ENCODE results near the gene ATP2B2.

ATP2B2 gene

DNA sequence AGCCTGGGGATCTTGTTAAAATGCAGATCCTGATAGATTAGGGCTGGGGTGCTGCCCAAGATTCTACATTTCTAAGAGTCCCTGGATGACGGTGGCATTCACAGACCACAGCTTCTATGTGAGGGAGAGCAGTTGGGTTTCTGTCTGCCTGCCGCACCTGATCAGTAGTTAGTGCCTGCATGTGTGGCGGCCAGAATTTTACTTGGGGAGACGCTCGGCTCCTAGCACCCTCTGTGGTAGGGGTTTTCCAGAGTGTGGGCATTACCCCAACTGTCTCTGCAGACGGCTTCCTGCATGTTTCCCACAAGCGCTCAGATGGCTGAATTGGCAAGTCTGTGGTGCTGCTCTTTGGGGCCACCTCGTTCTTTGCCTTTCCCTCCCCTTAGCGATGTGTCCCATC is 220.9 kb downstream of the ATP2B2 start:
- H3K4me1 Mint-ChIP-seq, result peaks cover 22% of the 10 kb centered on the region

DNA sequence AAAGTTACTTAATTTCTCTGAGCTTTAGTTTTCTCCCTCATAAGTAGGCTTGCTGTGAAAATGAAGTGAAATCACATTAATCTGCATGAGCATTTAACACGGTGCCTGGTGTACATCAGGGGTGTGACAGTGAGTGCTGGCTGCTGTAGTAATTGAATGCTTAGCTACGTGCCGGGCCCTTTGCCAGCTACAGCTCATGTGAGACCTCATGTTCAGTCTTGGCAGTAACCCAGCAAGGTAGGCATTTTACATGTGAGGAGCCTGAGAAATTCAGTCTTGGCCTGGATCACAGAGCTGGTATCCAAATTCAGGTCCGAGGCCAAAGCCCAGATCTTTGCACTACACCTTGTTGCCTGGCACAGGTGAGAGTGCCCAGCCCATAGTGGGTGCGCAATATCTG is 221.7 kb downstream of the ATP2B2 start:
- peaks cover 22% of the 10 kb centered on the region for H3K4me1 Mint-ChIP-seq
- no peak overlapping the region for H3K4me3 Mint-ChIP-seq
- peak overlapping the region; percentile 3 for H3K27ac Mint-ChIP-seq
- H3K36me3 Mint-ChIP-seq, result peaks cover 40% of the 10 kb centered on the region
- H3K9me3 Mint-ChIP-seq, result no peaks in the 10 kb centered on the region
- no peak for ATAC-seq
- H3K27me3 Mint-ChIP-seq, result no peaks in the 10 kb centered on the region

More for the DNA sequence above, 220.9 kb downstream of the ATP2B2 start:
- no peak overlapping the region for H3K4me3 Mint-ChIP-seq
- no peaks in the 10 kb centered on the region for H3K27me3 Mint-ChIP-seq
- H3K9me3 Mint-ChIP-seq, result no peaks in the 10 kb centered on the region
- peak; percentile 70 for ATAC-seq
- H3K36me3 Mint-ChIP-seq, result peaks cover 32% of the 10 kb centered on the region
- peak overlapping the region; percentile 3 for H3K27ac Mint-ChIP-seq

DNA sequence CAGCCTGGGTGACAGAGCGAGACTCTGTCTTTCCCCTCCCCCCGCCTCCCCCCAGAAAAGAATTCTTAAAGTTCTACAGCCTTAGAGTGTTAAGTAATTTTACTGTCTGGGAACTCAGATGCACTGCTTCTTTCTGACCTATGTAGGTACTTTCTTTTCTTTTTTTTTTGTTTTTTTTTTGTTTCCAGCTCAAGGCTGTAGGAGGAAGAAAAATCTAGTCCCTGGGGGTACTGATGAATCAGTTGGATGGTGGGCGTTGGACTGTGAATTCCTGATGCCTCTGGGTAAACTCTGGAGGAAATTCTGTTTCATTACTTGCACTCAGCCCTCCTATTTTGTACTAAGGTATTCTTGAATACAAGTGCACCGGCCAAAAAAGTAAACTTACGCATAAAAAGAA is 223.4 kb downstream of the ATP2B2 start:
- H3K27ac Mint-ChIP-seq, result no peak overlapping the region
- no peaks in the 10 kb centered on the region for H3K27me3 Mint-ChIP-seq
- no peaks in the 10 kb centered on the region for H3K9me3 Mint-ChIP-seq
- H3K4me1 Mint-ChIP-seq, result peaks cover 22% of the 10 kb centered on the region
- peaks cover 45% of the 10 kb centered on the region for H3K36me3 Mint-ChIP-seq
- H3K4me3 Mint-ChIP-seq, result no peak overlapping the region
- no peak for ATAC-seq

DNA sequence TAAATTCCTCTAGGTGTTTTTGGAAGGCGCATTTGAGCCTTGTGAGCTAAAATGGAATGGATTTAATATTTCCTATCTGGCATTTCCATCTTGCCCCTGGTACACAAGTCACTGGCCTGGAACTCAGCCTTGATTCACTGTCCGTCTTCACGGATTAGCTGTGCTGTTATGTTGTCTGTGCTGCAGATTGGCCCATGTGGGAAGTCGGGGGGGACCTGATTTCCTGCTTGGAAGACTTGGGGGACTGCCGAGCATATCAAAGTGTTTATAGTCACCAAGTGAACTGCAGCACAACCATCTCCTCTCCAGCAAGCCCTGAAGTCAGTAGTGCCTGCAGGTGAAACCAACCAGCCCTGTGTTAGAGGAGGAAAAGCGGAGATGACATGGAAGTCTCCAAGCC is 224.8 kb downstream of the ATP2B2 start:
- Mint-ChIP-seq H3K36me3 (peaks cover 44% of the 10 kb centered on the region), H3K27ac (no peak overlapping the region), H3K4me3 (no peak overlapping the region), H3K9me3 (no peaks in the 10 kb centered on the region), H3K27me3 (no peaks in the 10 kb centered on the region), H3K4me1 (peaks cover 18% of the 10 kb centered on the region)
- no peak for ATAC-seq

DNA sequence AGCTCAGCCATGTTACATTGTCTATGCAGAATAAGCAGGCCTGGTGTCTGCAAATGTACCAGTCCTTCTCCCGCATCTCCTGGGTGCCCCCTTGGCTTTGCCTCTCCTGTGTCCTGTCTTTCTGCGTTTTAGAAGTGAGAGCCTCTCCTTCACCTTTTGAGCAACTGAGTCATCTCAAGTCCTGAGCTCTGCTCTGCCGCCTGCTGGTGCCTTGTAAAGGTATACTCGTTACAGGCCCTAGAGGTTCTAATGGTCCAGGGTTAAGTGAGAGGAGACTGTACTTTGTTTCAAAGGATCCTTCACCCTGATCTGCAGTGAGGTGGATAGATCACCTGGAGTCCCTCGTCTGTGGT is 225.2 kb downstream of the ATP2B2 start:
- ATAC-seq, result no peak
- H3K27ac Mint-ChIP-seq, result no peak overlapping the region
- no peak overlapping the region for H3K4me3 Mint-ChIP-seq
- H3K9me3 Mint-ChIP-seq, result no peaks in the 10 kb centered on the region
- H3K4me1 Mint-ChIP-seq, result peaks cover 14% of the 10 kb centered on the region
- peaks cover 40% of the 10 kb centered on the region for H3K36me3 Mint-ChIP-seq
- no peaks in the 10 kb centered on the region for H3K27me3 Mint-ChIP-seq

DNA sequence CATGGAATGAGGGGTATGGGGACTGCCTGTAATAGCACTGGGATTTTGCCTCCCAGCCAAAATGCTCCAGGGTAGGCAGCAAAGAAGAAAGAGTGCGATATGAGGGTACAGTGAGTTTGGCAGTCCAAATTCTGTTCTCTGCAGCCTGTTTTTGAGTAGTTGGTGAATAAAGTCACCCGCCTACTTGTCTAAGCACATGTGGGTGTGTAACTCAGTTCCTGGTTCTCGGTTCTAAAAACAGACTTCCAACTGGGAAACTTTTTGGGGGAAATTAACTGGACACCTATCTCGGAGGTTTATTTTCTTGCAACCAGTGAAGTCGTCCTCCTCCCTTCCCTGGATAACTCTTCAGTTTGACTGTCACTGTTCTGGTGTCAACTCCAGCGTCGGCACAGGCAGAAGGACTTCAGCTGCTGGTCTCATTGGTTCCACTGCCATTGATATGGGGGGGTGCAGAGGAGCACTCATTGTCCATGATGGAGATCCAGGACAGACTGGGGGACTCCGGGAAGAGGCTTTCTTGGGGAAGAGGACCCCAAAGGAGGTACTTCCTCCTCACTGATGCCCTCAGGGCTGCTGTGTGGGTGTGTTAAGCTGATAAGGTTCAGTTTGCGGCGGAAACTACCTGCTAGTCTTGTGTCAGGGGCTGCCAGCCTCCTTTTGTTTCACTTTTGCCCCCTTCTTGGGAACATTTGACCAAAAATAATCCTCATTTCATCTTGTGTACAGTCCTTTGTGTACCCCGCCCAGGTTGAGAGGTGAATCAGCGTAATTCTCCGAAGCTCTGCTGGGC is 225.8 kb downstream of the ATP2B2 start:
- Mint-ChIP-seq H3K4me1 (peaks cover 9% of the 10 kb centered on the region), H3K9me3 (no peaks in the 10 kb centered on the region), H3K4me3 (no peak overlapping the region), H3K36me3 (peaks cover 39% of the 10 kb centered on the region), H3K27ac (no peak overlapping the region), H3K27me3 (no peaks in the 10 kb centered on the region)
- ATAC-seq, result no peak

- H3K36me3 Mint-ChIP-seq, result peaks cover 39% of the 10 kb centered on the region
- H3K9me3 Mint-ChIP-seq, result no peaks in the 10 kb centered on the region
- no peak for ATAC-seq
- H3K4me3 Mint-ChIP-seq, result no peak overlapping the region
- peaks cover 11% of the 10 kb centered on the region for H3K4me1 Mint-ChIP-seq
- H3K27me3 Mint-ChIP-seq, result no peaks in the 10 kb centered on the region
- H3K27ac Mint-ChIP-seq, result no peak overlapping the region
Measured at GRCh38 chr3:10278501-10278900, 226.9 kb downstream of the ATP2B2 start.

- H3K9me3 Mint-ChIP-seq, result no peaks in the 10 kb centered on the region
- H3K4me1 Mint-ChIP-seq, result peaks cover 24% of the 10 kb centered on the region
- no peaks in the 10 kb centered on the region for H3K27me3 Mint-ChIP-seq
- H3K36me3 Mint-ChIP-seq, result peaks cover 45% of the 10 kb centered on the region
- H3K4me3 Mint-ChIP-seq, result no peak overlapping the region
- H3K27ac Mint-ChIP-seq, result peak overlapping the region; percentile 40
- no peak for ATAC-seq
Measured at GRCh38 chr3:10277115-10277625, 228.2 kb downstream of the ATP2B2 start.

DNA sequence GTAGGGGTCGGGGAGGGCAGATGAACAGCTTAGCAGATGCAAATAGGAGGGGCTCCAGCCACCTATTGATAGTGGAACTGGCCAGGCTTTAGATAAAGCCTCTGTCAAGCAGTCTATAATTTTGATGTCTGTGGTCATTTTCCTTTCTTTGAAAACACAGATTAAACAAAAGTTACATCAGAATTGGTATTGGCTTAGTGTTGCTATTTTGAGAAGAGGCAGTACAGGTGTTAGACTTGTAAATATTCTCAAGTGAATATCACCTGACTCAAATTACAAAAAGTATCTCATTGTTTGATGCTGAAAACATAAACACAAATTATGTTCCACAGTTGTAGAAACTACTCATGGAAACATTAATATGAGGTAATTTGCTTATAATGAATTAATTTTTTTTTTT is 230.8 kb downstream of the ATP2B2 start:
- H3K27me3 Mint-ChIP-seq, result no peaks in the 10 kb centered on the region
- peaks cover 52% of the 10 kb centered on the region for H3K36me3 Mint-ChIP-seq
- peaks cover 25% of the 10 kb centered on the region for H3K4me1 Mint-ChIP-seq
- H3K27ac Mint-ChIP-seq, result peak overlapping the region; percentile 22
- no peaks in the 10 kb centered on the region for H3K9me3 Mint-ChIP-seq
- no peak for ATAC-seq
- no peak overlapping the region for H3K4me3 Mint-ChIP-seq

Measured in stimulated activated memory B cell treated with anti-CD40 and anti-IgM and Interleukin-4, amounts not matched to agents 10 μg/mL and 1 μg/mL and 100 μg/mL, for 72 hours (primary cell).